Adipose tissue (tissue), 3 donors: Measurements from ENCODE around the gene UBE2D2. TPM values are rescaled to one million over a fixed set of nuclear protein-coding genes. Genes with fewer than 3 reads are reported as not detected.
A peak's percentile ranks its signal among the peaks of the same experiment; 100 is the strongest.
"Not testable (repeated sequence)": the region's sequence is repeated elsewhere in the genome, so short reads cannot be mapped to it uniquely, and the experiment has no call there.

Experiments used
- H3K27ac ChIP-seq: one replicate; pipeline ENCODE4 v1.5.1; 2013; ENCODE audit warnings: low read depth, low read length
- WGBS, 3 donors: extraction: QIAGEN DNeasy Blood & Tissue Kit; methylation state at CpG; one replicate each; pipeline ENCODE4 v1.1.7; 2013; 5-methylcytosine and 5-hydroxymethylcytosine counted together
- polyA plus RNA-seq, 3 donors: library from polyadenylated mRNA; stranded (reverse); fragments of 200-250 nt; gene quantifications; one replicate each; pipeline ENCODE4 v1.2.3, GENCODE V29; 2013
- donor health status: healthy with polysubstance abuse.
- donor health status: Bipolar disorder and iron deficiency.
- donor health status: healthy.

UBE2D2 gene
- 10 to 100 TPM; 49.3 to 71.6 (median 68.6) TPM for polyA plus RNA-seq

GRCh38 chr5:139560752-139561654 is at the start of gene UBE2D2:
UBE2D2 (plus strand) TSS chr5:139561339; CDS start chr5:139561792, 453 bp downstream.
- peak within 1 kb of the TSS; percentile 86 for H3K27ac ChIP-seq
- WGBS, 3 donors, result 0 to 1% (median 1%) methylated on average over 78 to 89 of the region's 89 CpGs

- WGBS, 3 donors, result 76 to 87% (median 77%) methylated on average over 6 of the region's 6 CpGs
- no peak overlapping the region for H3K27ac ChIP-seq
Observed at GRCh38 chr5:139512786-139513390, 48.3 kb upstream of the UBE2D2 start.

GRCh38 chr5:139513434-139513833 is 47.7 kb upstream of the UBE2D2 start:
- H3K27ac ChIP-seq, result not testable (repeated sequence)
- 76 to 81% (median 77%) methylated on average over 5 of the region's 5 CpGs for WGBS, 3 donors

- WGBS, 3 donors, result 76 to 84% (median 81%) methylated on average over 6 of the region's 6 CpGs
Observed at GRCh38 chr5:139513852-139514485, 47.2 kb upstream of the UBE2D2 start.

GRCh38 chr5:139514486-139514856 is 46.7 kb upstream of the UBE2D2 start:
- 80 to 93% (median 87%) methylated on average over 2 of the region's 2 CpGs for WGBS, 3 donors

More at GRCh38 chr5:139513852-139514485, 47.2 kb upstream of the UBE2D2 start:
- H3K27ac ChIP-seq, result no peak overlapping the region

GRCh38 chr5:139517683-139518564 is 43.2 kb upstream of the UBE2D2 start:
- WGBS, 3 donors, result 4 to 6% (median 5%) methylated on average over 56 of the region's 56 CpGs

More at GRCh38 chr5:139514486-139514856, 46.7 kb upstream of the UBE2D2 start:
- H3K27ac ChIP-seq, result no peak overlapping the region

GRCh38 chr5:139523635-139524445 is 37.3 kb upstream of the UBE2D2 start:
- WGBS, 3 donors, result 75 to 87% (median 84%) methylated on average over 10 of the region's 10 CpGs
- no peak overlapping the region for H3K27ac ChIP-seq

More at GRCh38 chr5:139517683-139518564, 43.2 kb upstream of the UBE2D2 start:
- no peak overlapping the region for H3K27ac ChIP-seq

GRCh38 chr5:139524446-139524845 is 36.7 kb upstream of the UBE2D2 start:
- WGBS, 3 donors, result 78 to 85% (median 83%) methylated on average over 4 of the region's 4 CpGs
- H3K27ac ChIP-seq, result no peak overlapping the region

GRCh38 chr5:139524940-139525585 is 36.1 kb upstream of the UBE2D2 start:
- 55 to 70% (median 59%) methylated on average over 2 of the region's 2 CpGs for WGBS, 3 donors
- no peak overlapping the region for H3K27ac ChIP-seq

GRCh38 chr5:139525586-139526308 is 35.4 kb upstream of the UBE2D2 start:
- 86 to 94% (median 86%) methylated on average over 12 of the region's 12 CpGs for WGBS, 3 donors
- H3K27ac ChIP-seq, result not testable (repeated sequence)

- not testable (repeated sequence) for H3K27ac ChIP-seq
- 85 to 90% (median 88%) methylated on average over 22 of the region's 22 CpGs for WGBS, 3 donors
Observed at GRCh38 chr5:139526309-139527089, 34.6 kb upstream of the UBE2D2 start.

GRCh38 chr5:139527090-139527470 is 34.1 kb upstream of the UBE2D2 start:
- H3K27ac ChIP-seq, result not testable (repeated sequence)
- 71 to 91% (median 83%) methylated on average over 2 of the region's 2 CpGs for WGBS, 3 donors

- WGBS, 3 donors, result 64 to 75% (median 70%) methylated on average over 7 of the region's 7 CpGs
- not testable (repeated sequence) for H3K27ac ChIP-seq
Observed at GRCh38 chr5:139527896-139528467, 33.2 kb upstream of the UBE2D2 start.

- WGBS, 3 donors, result 95% methylated on average over 8 of the region's 8 CpGs
- H3K27ac ChIP-seq, result not testable (repeated sequence)
Observed at GRCh38 chr5:139528695-139529094, 32.4 kb upstream of the UBE2D2 start.

- WGBS, 3 donors, result 91 to 93% (median 92%) methylated on average over 2 of the region's 2 CpGs
- not testable (repeated sequence) for H3K27ac ChIP-seq
Observed at GRCh38 chr5:139530079-139530478, 31.1 kb upstream of the UBE2D2 start.
